GM18858 (cell line): Measurements from ENCODE around the gene TRIM48.
"Not testable (repeated sequence)": the region's sequence is repeated elsewhere in the genome, so short reads cannot be mapped to it uniquely, and the experiment has no call there.

Experiments
- ATAC-seq: cut with Tn5 transposase; IDR thresholded peaks from one replicate; pipeline ENCODE4 v1.9.1; 2021; ENCODE audit not compliant: unreplicated experiment

TRIM48 gene, protein sequence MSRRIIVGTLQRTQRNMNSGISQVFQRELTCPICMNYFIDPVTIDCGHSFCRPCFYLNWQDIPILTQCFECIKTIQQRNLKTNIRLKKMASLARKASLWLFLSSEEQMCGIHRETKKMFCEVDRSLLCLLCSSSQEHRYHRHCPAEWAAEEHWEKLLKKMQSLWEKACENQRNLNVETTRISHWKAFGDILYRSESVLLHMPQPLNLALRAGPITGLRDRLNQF

DNA sequence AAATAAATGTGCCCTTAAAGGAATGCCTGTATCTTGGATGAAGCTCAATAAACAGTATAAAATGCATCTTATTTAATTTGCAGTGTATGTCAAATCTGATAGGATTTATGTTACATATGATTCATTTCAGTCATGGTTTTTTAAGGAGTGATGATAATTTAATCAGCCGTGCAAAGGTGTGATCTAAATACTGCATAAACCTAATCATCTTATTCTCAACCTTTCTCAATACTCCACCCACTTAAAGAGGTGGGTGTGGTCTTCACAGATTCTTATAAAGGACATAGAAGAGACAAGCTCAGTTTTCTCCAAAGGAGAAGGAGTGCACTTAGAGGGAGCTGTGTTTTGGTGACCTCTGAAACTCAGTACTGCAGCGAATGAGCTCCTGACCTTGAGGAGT lies at the start of gene TRIM48:
Gene TRIM48 (plus strand): TSS at position 301 of the 400 bp plus-strand sequence. CDS start 113 bp downstream, outside the sequence.
- not testable (repeated sequence) for ATAC-seq

DNA sequence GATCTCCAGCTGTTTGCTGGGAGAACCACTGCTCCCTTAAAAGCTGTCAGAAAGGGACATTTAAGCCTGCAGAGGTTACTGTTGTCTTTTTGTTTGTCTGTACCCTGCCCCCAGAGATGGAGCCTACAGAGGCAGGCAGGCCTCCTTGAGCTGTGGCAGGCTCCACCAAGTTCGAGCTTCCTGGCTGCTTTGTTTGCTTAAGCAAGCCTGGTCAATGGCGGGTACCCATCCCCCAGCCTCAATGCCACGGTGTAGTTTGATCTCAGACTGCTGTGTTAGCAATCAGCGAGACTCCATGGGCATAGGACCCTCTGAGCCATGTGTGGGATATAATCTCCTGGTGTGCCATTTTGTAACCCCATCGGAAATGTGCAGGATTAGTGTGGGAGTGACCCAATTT lies 23.6 kb upstream of the TRIM48 start:
- not testable (repeated sequence) for ATAC-seq

DNA sequence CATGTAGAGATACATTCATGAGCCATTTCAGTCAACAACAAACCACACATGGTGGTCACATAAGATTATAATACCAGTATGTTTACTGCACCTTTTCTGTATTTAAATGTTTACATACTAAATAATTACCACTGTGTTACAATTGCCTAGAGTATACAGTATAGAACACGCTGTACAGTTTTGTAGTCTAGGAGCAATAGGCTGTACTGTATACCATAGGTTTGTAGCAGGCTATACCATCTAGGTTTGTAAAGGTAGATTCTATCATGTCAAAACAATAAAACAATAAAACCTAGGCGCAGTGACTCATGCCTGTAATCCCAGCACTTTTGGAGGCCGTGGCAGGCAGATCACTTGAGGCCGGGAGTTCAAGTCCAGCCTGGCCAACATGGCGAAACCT lies 1.1 kb downstream of the TRIM48 start:
- ATAC-seq = no peak
